ENCODE data around the gene CFAP77.

CFAP77 gene

GRCh38 chr9:132578367-132578932 is 168.4 kb downstream of the CFAP77 start:
- FAIRE-seq: no peak

GRCh38 chr9:132579427-132579798 is 169.4 kb downstream of the CFAP77 start:
- DNase-seq (ENCODE audit: low spot score) (no peak), FAIRE-seq (no peak)

More at GRCh38 chr9:132578367-132578932, 168.4 kb downstream of the CFAP77 start:
- no peak for DNase-seq (ENCODE audit: low spot score)

GRCh38 chr9:132582276-132582785 is 172.3 kb downstream of the CFAP77 start, which contains the start of gene BARHL1:
Gene BARHL1, plus strand, starts transcription at chr9:132582606. Its CDS starts 192 bp downstream, at chr9:132582798.
- no peak for DNase-seq (ENCODE audit: low spot score)
- no peak for FAIRE-seq

- FAIRE-seq (no peak), DNase-seq (ENCODE audit: low spot score) (no peak)
Measured at GRCh38 chr9:132582786-132583583, 173.0 kb downstream of the CFAP77 start.

GRCh38 chr9:132583584-132584304 is 173.7 kb downstream of the CFAP77 start:
- FAIRE-seq (no peak), DNase-seq (ENCODE audit: low spot score) (no peak)

GRCh38 chr9:132584601-132585560 is 174.9 kb downstream of the CFAP77 start:
- DNase-seq (ENCODE audit: low spot score): peak; percentile 23
- no peak for FAIRE-seq

GRCh38 chr9:132585954-132586829 is 176.2 kb downstream of the CFAP77 start:
- DNase-seq (ENCODE audit: low spot score) (no peak), FAIRE-seq (no peak)

GRCh38 chr9:132586830-132587591 is 177.0 kb downstream of the CFAP77 start:
- no peak for DNase-seq (ENCODE audit: low spot score)
- FAIRE-seq: no peak

- DNase-seq (ENCODE audit: low spot score) (no peak), FAIRE-seq (no peak)
Measured at GRCh38 chr9:132587592-132587955, 177.6 kb downstream of the CFAP77 start.

- DNase-seq (ENCODE audit: low spot score) (no peak), FAIRE-seq (no peak)
Measured at GRCh38 chr9:132588098-132588497, 178.1 kb downstream of the CFAP77 start.

- FAIRE-seq (no peak), DNase-seq (ENCODE audit: low spot score) (no peak)
Measured at GRCh38 chr9:132588501-132589147, 178.6 kb downstream of the CFAP77 start.

GRCh38 chr9:132589148-132590036 is 179.4 kb downstream of the CFAP77 start:
- no peak for DNase-seq (ENCODE audit: low spot score)
- no peak for FAIRE-seq

- no peak for DNase-seq (ENCODE audit: low spot score)
- FAIRE-seq: no peak
Measured at GRCh38 chr9:132590037-132590317, 180.0 kb downstream of the CFAP77 start.

- FAIRE-seq: no peak
- no peak for DNase-seq (ENCODE audit: low spot score)
Measured at GRCh38 chr9:132590318-132591182, 180.5 kb downstream of the CFAP77 start.

- FAIRE-seq: no peak
- DNase-seq (ENCODE audit: low spot score): no peak
Measured at GRCh38 chr9:132591244-132591643, 181.2 kb downstream of the CFAP77 start.

GRCh38 chr9:132591751-132592314 is 181.8 kb downstream of the CFAP77 start:
- no peak for FAIRE-seq
- no peak for DNase-seq (ENCODE audit: low spot score)

- DNase-seq (ENCODE audit: low spot score) (no peak), FAIRE-seq (no peak)
Measured at GRCh38 chr9:132592451-132592850, 182.4 kb downstream of the CFAP77 start.

All from RCC 7860 (cell line).